GM10248 (cell line): Measurements from ENCODE around the gene SPRR2D.

Experiments
- CTCF ChIA-PET: fragments of 300-600 bp; sonication (Branson Sonifier 250); formaldehyde crosslinking; extraction: SDS; loops from one replicate; lab custom pipeline; 2021; ENCODE audit warnings: antibody characterized with exemption; lab: Yijun Ruan, JAX
- POLR2A ChIA-PET: fragments of 350-650 bp; sonication (Branson Sonifier 250); formaldehyde crosslinking; extraction: SDS; loops from one replicate; lab custom pipeline; 2020; ENCODE audit warnings: antibody characterized with exemption; lab: Yijun Ruan, JAX
- DNase-seq: peaks from one replicate; pipeline ENCODE4 v3.0.0; 2012; ENCODE audit errors: extremely low spot score
- CTCF ChIP-seq: IDR thresholded peaks from 2 replicates; pipeline ENCODE4 v1.5.1; 2012; ENCODE audit warnings: mild to moderate bottlenecking, low read depth; ENCODE audit errors: extremely low read depth, missing control alignments, control extremely low read depth

The SPRR2D gene

GRCh38 chr1:153032677-153033308 is 8.1 kb downstream of the SPRR2D start:
- CTCF ChIA-PET, result interaction anchor here (1.0 to 1.7 kb wide), 4 partner anchors 10 to 107 kb away, joined by 3 to 4 read pairs (median 4); no protein-coding TSS in a partner anchor
- peak; percentile 17 for TF ChIP-seq CTCF

GRCh38 chr1:153032073-153032472 is 8.8 kb downstream of the SPRR2D start:
- DNase-seq, result no peak
- TF ChIP-seq CTCF, result no peak
- ChIA-PET CTCF (interaction anchor here (1.0 to 1.7 kb wide), 5 partner anchors 9 to 106 kb away, joined by 3 to 4 read pairs (median 3); no protein-coding TSS in a partner anchor), POLR2A (no interaction called here)

More at GRCh38 chr1:153032677-153033308, 8.1 kb downstream of the SPRR2D start:
- no peak for DNase-seq
- POLR2A ChIA-PET, result no interaction called here

- TF ChIP-seq CTCF, result no peak
- ChIA-PET POLR2A (no interaction called here), CTCF (no interaction called here)
- no peak for DNase-seq
Observed at GRCh38 chr1:153030895-153031294, 10.0 kb downstream of the SPRR2D start, which contains the start of gene SPRR1B. SPRR1B (plus strand) TSS chr1:153031203; CDS start chr1:153032346, 1,143 bp downstream.

- DNase-seq, result no peak
- TF ChIP-seq CTCF, result no peak
- POLR2A ChIA-PET, result no interaction called here
- CTCF ChIA-PET, result no interaction called here
Observed at GRCh38 chr1:153028766-153029165, 12.2 kb downstream of the SPRR2D start.

- DNase-seq, result no peak
- CTCF ChIA-PET, result no interaction called here
- TF ChIP-seq CTCF, result no peak
- POLR2A ChIA-PET, result no interaction called here
Observed at GRCh38 chr1:153025797-153026196, 15.1 kb downstream of the SPRR2D start.

GRCh38 chr1:153024413-153024812 is 16.5 kb downstream of the SPRR2D start:
- CTCF ChIA-PET, result no interaction called here
- DNase-seq, result no peak
- no peak for TF ChIP-seq CTCF
- POLR2A ChIA-PET, result no interaction called here
